Measurements from ENCODE around the gene PDLIM7. TPM values are rescaled to one million over a fixed set of nuclear protein-coding genes. Genes with fewer than 3 reads are reported as not detected.
A peak's percentile ranks its signal among the peaks of the same experiment; 100 is the strongest.

Gene PDLIM7
- total RNA-seq, 1 donor from 2014 or later = 38.7 TPM

GRCh38 chr5:177474002-177474476, 23.4 kb downstream of the PDLIM7 start:
- Histone ChIP-seq H3K27me3 (no peaks in the 10 kb centered on the region), H4K20me1 (ENCODE audit: low read depth) (peaks cover 39% of the 10 kb centered on the region), H3K4me3 (peak overlapping the region; percentile 100), H2AFZ (replicated peaks) (no peak overlapping the region), H3K9me3 (ENCODE audit: low read depth) (no peaks in the 10 kb centered on the region), H3K27ac (no peak overlapping the region), H3K9ac (no peak overlapping the region), H3K79me2 (ENCODE audit: low read depth) (peaks cover 39% of the 10 kb centered on the region), H3F3A (ENCODE audit: low read depth) (peaks cover 40% of the 10 kb centered on the region), H3K4me1 (peaks cover 38% of the 10 kb centered on the region), H3K36me3 (no peaks in the 10 kb centered on the region), H3K4me2 (peak overlapping the region; percentile 99)
- DNase-seq (ENCODE audit: low spot score) = no peak
- TF ChIP-seq CTCF (IDR thresholded peaks at IDR 0.05) = no peak
- TF ChIP-seq EZH2phosphoT487 (IDR thresholded peaks at IDR 0.05) = no peak
- TF ChIP-seq EZH2 (IDR thresholded peaks at IDR 0.05) = no peak
- Mint-ChIP-seq H3K27me3 (ENCODE audit: insufficient read depth, low read depth) (peaks cover 28% of the 10 kb centered on the region), H3K9me3 (no peaks in the 10 kb centered on the region), H3K36me3 (peaks cover 13% of the 10 kb centered on the region), H3K4me3 (peak overlapping the region; percentile 83), H3K27ac (peak overlapping the region; percentile 72), H3K4me1 (peaks cover 62% of the 10 kb centered on the region)

GRCh38 chr5:177473443-177474001, 23.9 kb downstream of the PDLIM7 start, which contains the start of gene DBN1:
TSS of gene DBN1 (minus strand) at chr5:177473634. CDS start at chr5:177473521, 113 bp downstream.
- Mint-ChIP-seq H3K9me3 (no peaks in the 10 kb centered on the region), H3K27ac (peak within 1 kb of the TSS; percentile 72), H3K4me3 (peak within 1 kb of the TSS; percentile 90), H3K4me1 (peaks cover 62% of the 10 kb centered on the region), H3K36me3 (peaks cover 8% of the 10 kb centered on the region), H3K27me3 (ENCODE audit: insufficient read depth, low read depth) (peaks cover 27% of the 10 kb centered on the region)
- DNase-seq (ENCODE audit: low spot score) = peak; percentile 89
- Histone ChIP-seq H3K9me3 (ENCODE audit: low read depth) (no peaks in the 10 kb centered on the region), H3K9ac (peak within 1 kb of the TSS; percentile 93), H3K4me1 (peaks cover 38% of the 10 kb centered on the region), H3K79me2 (ENCODE audit: low read depth) (peaks cover 45% of the 10 kb centered on the region), H3K27ac (peak within 1 kb of the TSS; percentile 95), H2AFZ (replicated peaks) (no peak within 1 kb of the TSS), H3F3A (ENCODE audit: low read depth) (peaks cover 41% of the 10 kb centered on the region), H4K20me1 (ENCODE audit: low read depth) (peaks cover 45% of the 10 kb centered on the region), H3K27me3 (no peaks in the 10 kb centered on the region), H3K4me3 (peak within 1 kb of the TSS; percentile 100), H3K36me3 (no peaks in the 10 kb centered on the region), H3K4me2 (peak within 1 kb of the TSS; percentile 99)
- TF ChIP-seq EZH2 (IDR thresholded peaks at IDR 0.05) = no peak
- TF ChIP-seq EZH2phosphoT487 (IDR thresholded peaks at IDR 0.05) = no peak
- TF ChIP-seq CTCF (IDR thresholded peaks at IDR 0.05) = no peak

GRCh38 chr5:177472460-177473442, 24.7 kb downstream of the PDLIM7 start:
- H3K4me3 ChIP-seq = peak overlapping the region; percentile 100
- no peaks in the 10 kb centered on the region for H3K27me3 ChIP-seq
- peaks cover 46% of the 10 kb centered on the region for H3F3A ChIP-seq (ENCODE audit: low read depth)
- peaks cover 52% of the 10 kb centered on the region for H4K20me1 ChIP-seq (ENCODE audit: low read depth)
- H3K9ac ChIP-seq = peak overlapping the region; percentile 93
- H3K36me3 ChIP-seq = no peaks in the 10 kb centered on the region
- H3K79me2 ChIP-seq (ENCODE audit: low read depth) = peaks cover 52% of the 10 kb centered on the region
- Mint-ChIP-seq H3K9me3 (no peaks in the 10 kb centered on the region), H3K4me1 (peaks cover 59% of the 10 kb centered on the region), H3K27me3 (ENCODE audit: insufficient read depth, low read depth) (peaks cover 25% of the 10 kb centered on the region), H3K4me3 (peak overlapping the region; percentile 90), H3K27ac (peak overlapping the region; percentile 82), H3K36me3 (peaks cover 12% of the 10 kb centered on the region)
- H3K9me3 ChIP-seq (ENCODE audit: low read depth) = no peaks in the 10 kb centered on the region
- DNase-seq (ENCODE audit: low spot score) = peak; percentile 84
- H2AFZ ChIP-seq (replicated peaks) = no peak overlapping the region
- H3K27ac ChIP-seq = peak overlapping the region; percentile 95
- H3K4me2 ChIP-seq = peak overlapping the region; percentile 99
- peaks cover 38% of the 10 kb centered on the region for H3K4me1 ChIP-seq
- TF ChIP-seq CTCF (IDR thresholded peaks at IDR 0.05) = no peak
- no peak for TF ChIP-seq EZH2phosphoT487 (IDR thresholded peaks at IDR 0.05)
- TF ChIP-seq EZH2 (IDR thresholded peaks at IDR 0.05) = no peak
